A549 (cell line): Measurements from ENCODE around the gene PIGU. TPM values are rescaled to one million over a fixed set of nuclear protein-coding genes. Genes with fewer than 3 reads are reported as not detected.

Experiments used
- ATAC-seq, 2 experiments: fragments of 200-7000 bp in 1 of 2; fragments of >200 bp in 1 of 2; cut with Nextera tagmentation in 1 of 2; cut with Tn5 transposase in 1 of 2; 3 replicates each; pipeline versions ENCODE4 v1.8.0 to v1.9.1; 2018 to 2020; ENCODE audit warnings: mild to moderate bottlenecking in 1 of 2, moderate library complexity in 1 of 2
- CTCF ChIA-PET: fragments of 300-600 bp; sonication (Branson Sonifier 250); formaldehyde crosslinking; extraction: SDS; loops from one replicate; lab custom pipeline; 2021; ENCODE audit warnings: antibody characterized with exemption, inconsistent platforms; lab: Yijun Ruan, JAX
- POLR2A ChIA-PET: fragments of 350-600 bp; formaldehyde crosslinking; extraction: SDS; loops from one replicate; lab custom pipeline; 2021; ENCODE audit warnings: antibody characterized with exemption, inconsistent platforms; lab: Yijun Ruan, JAX
- DNase-seq, 2 experiments: peaks; one replicate each; pipeline versions ENCODE4 v3.0.0 to v3.0.0-alpha.2; 2011 to 2016; ENCODE audit warnings: low read depth in 1 of 2, low spot score in 1 of 2
- FAIRE-seq: peaks from 2 replicates; lab custom pipeline; 2011; peaks lifted over from hg19 to GRCh38; lab: Jason Lieb, UNC
- H3K27ac ChIP-seq, 2 experiments: fragments of >200 bp; sonication (Bioruptor Twin); formaldehyde crosslinking; 3 replicates each; pipeline ENCODE4 v1.5.1; 2016 to 2017
- H3K4me1 ChIP-seq: fragments of >200 bp; sonication (Bioruptor Twin); formaldehyde crosslinking; 3 replicates; pipeline ENCODE4 v1.6.1; 2016
- H3K4me2 ChIP-seq: fragments of >200 bp; sonication (Bioruptor Twin); formaldehyde crosslinking; 3 replicates; pipeline ENCODE4 v1.6.1; 2016
- H3K4me3 ChIP-seq: fragments of >200 bp; sonication (Bioruptor Twin); formaldehyde crosslinking; 3 replicates; pipeline ENCODE4 v1.5.1; 2016
- H3K9me3 ChIP-seq: fragments of >200 bp; sonication (Bioruptor Twin); formaldehyde crosslinking; 3 replicates; pipeline ENCODE4 v1.6.1; 2016
- BCL3 ChIP-seq: fragments of >200 bp; sonication (Bioruptor Twin); formaldehyde crosslinking; IDR thresholded peaks from 3 replicates; pipeline ENCODE4 v1.6.1; 2016
- CHD2 ChIP-seq: fragments of 150-350 bp; IDR thresholded peaks from 2 replicates; pipeline ENCODE4 v1.6.1; 2014; ENCODE audit warnings: low read length; ENCODE audit not compliant: partially characterized antibody
- CHD4 ChIP-seq: fragments of 200-600 bp; sonication (generic); IDR thresholded peaks from 2 replicates; pipeline ENCODE4 v1.6.1; 2016; ENCODE audit warnings: antibody characterized with exemption, mild to moderate bottlenecking, borderline replicate concordance
- EHF ChIP-seq: fragments of 250-450 bp; sonication (Bioruptor Pico); IDR thresholded peaks from 2 replicates; pipeline ENCODE4 v1.5.0; 2020; ENCODE audit warnings: mild to moderate bottlenecking
- EHMT2 ChIP-seq: fragments of 200-600 bp; sonication (generic); IDR thresholded peaks from 2 replicates; pipeline ENCODE4 v1.6.1; 2016; ENCODE audit warnings: antibody characterized with exemption, low read depth, mild to moderate bottlenecking, moderate library complexity
- EP300 ChIP-seq, 2 experiments: fragments of >200 bp; sonication (Bioruptor Twin); formaldehyde crosslinking; IDR thresholded peaks; 2 replicates in 1 of 2; 3 replicates in 1 of 2; pipeline ENCODE4 v1.6.1; 2016 to 2017
- FOSB ChIP-seq: fragments of 250-450 bp; sonication (Bioruptor Pico); IDR thresholded peaks from 2 replicates; pipeline ENCODE4 v1.5.0; 2020; ENCODE audit warnings: mild to moderate bottlenecking, moderate library complexity
- HEYL ChIP-seq: fragments of 250-450 bp; sonication (Bioruptor Pico); IDR thresholded peaks from 2 replicates; pipeline ENCODE4 v1.8.0; 2021; ENCODE audit warnings: mild to moderate bottlenecking, moderate library complexity
- HOXB13 ChIP-seq: fragments of 250-450 bp; sonication (Bioruptor Pico); IDR thresholded peaks from 2 replicates; pipeline ENCODE4 v1.5.0; 2020; ENCODE audit warnings: low read depth, mild to moderate bottlenecking, moderate library complexity
- HOXB5 ChIP-seq: fragments of 250-450 bp; sonication (Bioruptor Pico); IDR thresholded peaks from 2 replicates; pipeline ENCODE4 v1.5.0; 2020; ENCODE audit warnings: mild to moderate bottlenecking, moderate library complexity
- JUNB ChIP-seq: fragments of >200 bp; sonication (Bioruptor Twin); formaldehyde crosslinking; IDR thresholded peaks from 2 replicates; pipeline ENCODE4 v1.6.1; 2016
- KDM1A ChIP-seq: fragments of 200-600 bp; sonication (generic); IDR thresholded peaks from 2 replicates; pipeline ENCODE4 v1.6.1; 2016; ENCODE audit warnings: low read depth, mild to moderate bottlenecking
- MAFK ChIP-seq: fragments of 450-650 bp; IDR thresholded peaks from 2 replicates; pipeline ENCODE4 v1.6.1; 2014; ENCODE audit not compliant: partially characterized antibody
- MAX ChIP-seq: IDR thresholded peaks from 2 replicates; pipeline ENCODE4 v1.6.1; 2012
- NFE2L2 ChIP-seq: fragments of 150-350 bp; conservative IDR thresholded peaks from 2 replicates; pipeline ENCODE4 v1.6.1; 2014; ENCODE audit warnings: low read length
- NPAS2 ChIP-seq: fragments of 250-450 bp; sonication (Bioruptor Pico); IDR thresholded peaks from 2 replicates; pipeline ENCODE4 v1.8.0; 2022; ENCODE audit warnings: mild to moderate bottlenecking, moderate library complexity, borderline replicate concordance
- PHF8 ChIP-seq: fragments of 200-600 bp; sonication (generic); IDR thresholded peaks from 2 replicates; pipeline ENCODE4 v1.6.1; 2016; ENCODE audit warnings: low read depth, mild to moderate bottlenecking, antibody characterized with exemption, moderate library complexity, borderline replicate concordance
- POLR2AphosphoS2 ChIP-seq: conservative IDR thresholded peaks from 2 replicates; pipeline ENCODE4 v1.6.1; 2012; ENCODE audit warnings: low read length, improper control_type of control experiment, inconsistent platforms
- RARB ChIP-seq: fragments of 250-450 bp; sonication (Bioruptor Pico); IDR thresholded peaks from 2 replicates; pipeline ENCODE4 v1.8.0; 2021; ENCODE audit warnings: mild to moderate bottlenecking, moderate library complexity
- REST ChIP-seq: fragments of 200-600 bp; sonication (generic); IDR thresholded peaks from 2 replicates; pipeline ENCODE4 v1.6.1; 2016; ENCODE audit warnings: antibody characterized with exemption, mild to moderate bottlenecking, moderate library complexity
- RNF2 ChIP-seq: fragments of 200-600 bp; sonication (generic); IDR thresholded peaks from 2 replicates; pipeline ENCODE4 v1.6.1; 2016; ENCODE audit warnings: low read depth, mild to moderate bottlenecking, antibody characterized with exemption, moderate library complexity, borderline replicate concordance
- SMC3 ChIP-seq: fragments of >200 bp; sonication (Bioruptor Twin); formaldehyde crosslinking; IDR thresholded peaks from 3 replicates; pipeline ENCODE4 v1.6.1; 2018; ENCODE audit warnings: inconsistent platforms
- TFCP2L1 ChIP-seq: fragments of 250-450 bp; sonication (Bioruptor Pico); IDR thresholded peaks from 2 replicates; pipeline ENCODE4 v1.5.0; 2021; ENCODE audit warnings: mild to moderate bottlenecking
- USF2 ChIP-seq: fragments of 450-650 bp; IDR thresholded peaks from 2 replicates; pipeline ENCODE4 v1.6.1; 2014; ENCODE audit warnings: antibody characterized with exemption
- WGBS: methylation state at CpG from one replicate; pipeline ENCODE4 v1.1.6; 2017; ENCODE audit errors: missing lambda C conversion rate; 5-methylcytosine and 5-hydroxymethylcytosine counted together
- polyA plus RNA-seq, 4 experiments: library from polyadenylated mRNA; depleted of rRNA in 3 of 4; stranded (reverse); fragments of >200 nt; fragmentation: RNase III in 1 of 4; extraction: RNeasy Plus Mini Kit Qiagen cat#74134 plus additional on column Dnase treatment in 1 of 4; gene quantifications; 2 replicates in 3 of 4; 3 replicates in 1 of 4; pipeline ENCODE4 v1.2.3, GENCODE V29; 2011 to 2017

Gene PIGU
- polyA plus RNA-seq, 2 of the 4 experiments (the other 2 are of a cell fraction) = 27.8 to 103 TPM

GRCh38 chr20:34543463-34544056 lies 133.3 kb downstream of the PIGU start:
- Histone ChIP-seq H3K4me2 (no peak overlapping the region), H3K4me1 (no peaks in the 10 kb centered on the region), H3K9me3 (no peaks in the 10 kb centered on the region), H3K4me3 (no peak overlapping the region), H3K27ac (no peak overlapping the region)
- CTCF ChIA-PET = interaction anchor here (0.7 to 2.0 kb wide), 5 partner anchors 14 to 231 kb away, joined by 3 to 9 read pairs (median 3); no protein-coding TSS in a partner anchor
- no peak for FAIRE-seq
- POLR2A ChIA-PET = no interaction called here
- 80% methylated on average over 12 of the region's 12 CpGs for WGBS
- no peak for DNase-seq
- TF ChIP-seq JUNB (no peak), BCL3 (no peak), SMC3 (no peak), TFCP2L1 (CRISPR knock-in tag) (no peak), POLR2AphosphoS2 (no peak), HOXB13 (no peak), EHMT2 (no peak), HOXB5 (CRISPR knock-in tag) (no peak)
- no peak for ATAC-seq

- Histone ChIP-seq H3K4me1 (no peaks in the 10 kb centered on the region), H3K4me3 (no peak overlapping the region), H3K9me3 (no peaks in the 10 kb centered on the region), H3K4me2 (no peak overlapping the region), H3K27ac (no peak overlapping the region)
- no peak for ATAC-seq
- no peak for DNase-seq
- CTCF ChIA-PET = interaction anchor here (0.6 to 2.0 kb wide), 5 partner anchors 15 to 200 kb away, joined by 3 to 7 read pairs (median 3); no protein-coding TSS in a partner anchor
- TF ChIP-seq CHD4 = no peak
- no peak for TF ChIP-seq EHMT2
- TF ChIP-seq CHD2 = no peak
- no peak for TF ChIP-seq PHF8
- TF ChIP-seq MAX = no peak
- no peak for TF ChIP-seq RNF2
- TF ChIP-seq RARB (CRISPR knock-in tag) = no peak
- TF ChIP-seq NFE2L2 = no peak
- TF ChIP-seq MAFK = no peak
- no peak for TF ChIP-seq FOSB (CRISPR knock-in tag)
- no peak for TF ChIP-seq NPAS2 (CRISPR knock-in tag)
- TF ChIP-seq KDM1A = no peak
- no peak for TF ChIP-seq REST
- no peak for TF ChIP-seq EHF
- TF ChIP-seq SMC3 = no peak
- no peak for TF ChIP-seq USF2
- no peak for TF ChIP-seq HOXB5 (CRISPR knock-in tag)
- no peak for TF ChIP-seq EP300 (IDR thresholded peaks at IDR 0.05)
- TF ChIP-seq HEYL (CRISPR knock-in tag) = no peak
- TF ChIP-seq JUNB = no peak
- POLR2A ChIA-PET = no interaction called here
- 98% methylated on average over 6 of the region's 6 CpGs for WGBS
- FAIRE-seq = no peak
Measured at GRCh38 chr20:34542439-34542838, 134.5 kb downstream of the PIGU start.
